Measurements from ENCODE around the gene SUMF1. TPM values are rescaled to one million over a fixed set of nuclear protein-coding genes. Genes with fewer than 3 reads are reported as not detected.

The SUMF1 gene
- total RNA-seq, 4 donors from 2014 or later, result 39.6 to 51.3 (median 47.0) TPM

GRCh38 chr3:4478261-4478660, 11.2 kb upstream of the SUMF1 start:
- no peaks in the 10 kb centered on the region for H3K4me1 ChIP-seq
- WGBS, 2 donors (ENCODE audit: low coverage in 1 of 2), result 49 to 69% methylated on average over 2 to 3 of the region's 3 CpGs
- TF ChIP-seq CTCF (IDR thresholded peaks at IDR 0.05) (no peak), POLR2A (IDR thresholded peaks at IDR 0.05) (no peak), POLR2AphosphoS5 (IDR thresholded peaks at IDR 0.05) (no peak), EP300 (IDR thresholded peaks at IDR 0.05) (no peak)
- H3K27me3 ChIP-seq, result peaks cover 5% of the 10 kb centered on the region
- peak overlapping the region in 1 of 4 donors; percentile 1 for H3K27ac ChIP-seq
- no peaks in the 10 kb centered on the region for H3K36me3 ChIP-seq
- no peaks in the 10 kb centered on the region for H3K9me3 ChIP-seq
- ATAC-seq, result no peak
- no peak overlapping the region for H3K4me3 ChIP-seq

GRCh38 chr3:4476496-4476895, 9.4 kb upstream of the SUMF1 start:
- no peak for TF ChIP-seq CTCF (IDR thresholded peaks at IDR 0.05)
- TF ChIP-seq POLR2AphosphoS5 (IDR thresholded peaks at IDR 0.05), result no peak
- TF ChIP-seq EP300 (IDR thresholded peaks at IDR 0.05), result no peak
- TF ChIP-seq POLR2A (IDR thresholded peaks at IDR 0.05), result no peak
- Histone ChIP-seq H3K27me3 (peaks cover 5% of the 10 kb centered on the region), H3K27ac (no peak overlapping the region), H3K9me3 (no peaks in the 10 kb centered on the region), H3K4me1 (no peaks in the 10 kb centered on the region), H3K36me3 (no peaks in the 10 kb centered on the region), H3K4me3 (no peak overlapping the region)
- WGBS, 2 donors (ENCODE audit: low coverage in 1 of 2), result 62 to 86% methylated on average over 1 of the region's 1 CpG
- ATAC-seq, result no peak

GRCh38 chr3:4475804-4476203, 8.7 kb upstream of the SUMF1 start:
- Histone ChIP-seq H3K27ac (no peak overlapping the region), H3K36me3 (no peaks in the 10 kb centered on the region), H3K4me3 (no peak overlapping the region), H3K4me1 (no peaks in the 10 kb centered on the region), H3K9me3 (no peaks in the 10 kb centered on the region), H3K27me3 (peaks cover 5% of the 10 kb centered on the region)
- ATAC-seq, result no peak
- no peak for TF ChIP-seq EP300 (IDR thresholded peaks at IDR 0.05)

- ATAC-seq, result peak; percentile 83
- peak overlapping the region in 2 of 4 donors; percentile 35 to 37 for H3K27ac ChIP-seq
- peaks cover 5% of the 10 kb centered on the region for H3K27me3 ChIP-seq
- H3K4me1 ChIP-seq, result no peaks in the 10 kb centered on the region
- H3K36me3 ChIP-seq, result no peaks in the 10 kb centered on the region
- TF ChIP-seq POLR2AphosphoS5 (IDR thresholded peaks at IDR 0.05) (peak; percentile 30), EP300 (IDR thresholded peaks at IDR 0.05) (no peak)
- H3K4me3 ChIP-seq, result no peak overlapping the region
- 32 to 48% methylated on average over 4 to 7 of the region's 7 CpGs for WGBS, 2 donors (ENCODE audit: low coverage in 1 of 2)
- H3K9me3 ChIP-seq, result no peaks in the 10 kb centered on the region
Observed at GRCh38 chr3:4474683-4475490, 7.8 kb upstream of the SUMF1 start.

- no peak overlapping the region for H3K27ac ChIP-seq
- no peaks in the 10 kb centered on the region for H3K9me3 ChIP-seq
- H3K36me3 ChIP-seq, result no peaks in the 10 kb centered on the region
- no peak overlapping the region for H3K4me3 ChIP-seq
- TF ChIP-seq POLR2A (IDR thresholded peaks at IDR 0.05) (no peak), CTCF (IDR thresholded peaks at IDR 0.05) (no peak), EP300 (IDR thresholded peaks at IDR 0.05) (no peak), POLR2AphosphoS5 (IDR thresholded peaks at IDR 0.05) (no peak)
- peaks cover 0 to under 1% (median 0%) of the 10 kb centered on the region in 3 donors for H3K4me1 ChIP-seq
- WGBS, 2 donors (ENCODE audit: low coverage in 1 of 2), result 83 to 100% methylated on average over 1 to 2 of the region's 2 CpGs
- peaks cover 5% of the 10 kb centered on the region for H3K27me3 ChIP-seq
- no peak for ATAC-seq
Observed at GRCh38 chr3:4472766-4473165, 5.7 kb upstream of the SUMF1 start.

GRCh38 chr3:4472312-4472711, 5.2 kb upstream of the SUMF1 start:
- peaks cover 5% of the 10 kb centered on the region for H3K27me3 ChIP-seq
- TF ChIP-seq POLR2A (IDR thresholded peaks at IDR 0.05), result no peak
- no peak for TF ChIP-seq CTCF (IDR thresholded peaks at IDR 0.05)
- TF ChIP-seq POLR2AphosphoS5 (IDR thresholded peaks at IDR 0.05), result no peak
- TF ChIP-seq EP300 (IDR thresholded peaks at IDR 0.05), result no peak
- no peak overlapping the region for H3K27ac ChIP-seq
- no peaks in the 10 kb centered on the region for H3K36me3 ChIP-seq
- H3K9me3 ChIP-seq, result no peaks in the 10 kb centered on the region
- peaks cover 0 to 5% (median 0%) of the 10 kb centered on the region in 3 donors for H3K4me1 ChIP-seq
- WGBS, 2 donors (ENCODE audit: low coverage in 1 of 2), result no CpG with 5 or more reads among the region's 2 CpGs
- H3K4me3 ChIP-seq, result no peak overlapping the region
- ATAC-seq, result no peak
